Chondrocyte (in vitro differentiated cells): ENCODE measurements around the gene OR2AK2. TPM values are rescaled to one million over a fixed set of nuclear protein-coding genes. Genes with fewer than 3 reads are reported as not detected.
"Not testable (repeated sequence)": the region's sequence is repeated elsewhere in the genome, so short reads cannot be mapped to it uniquely, and the experiment has no call there.

Experiments used
- DNase-seq: peaks from one replicate; pipeline ENCODE4 v3.0.0; 2021; ENCODE audit warnings: mixed read lengths, low spot score
- H3K27ac Mint-ChIP-seq: one replicate; pipeline ENCODE4 v1.8.0; 2021; ENCODE audit warnings: mild to moderate bottlenecking, moderate library complexity, mixed read lengths; ENCODE audit not compliant: unreplicated experiment
- H3K27me3 Mint-ChIP-seq: 2 replicates; pipeline ENCODE4 v1.8.0; 2021; ENCODE audit warnings: low read depth, mixed read lengths
- H3K36me3 Mint-ChIP-seq: 2 replicates; pipeline ENCODE4 v1.8.0; 2021; ENCODE audit warnings: low read depth, mixed read lengths
- H3K4me1 Mint-ChIP-seq: 2 replicates; pipeline ENCODE4 v1.8.0; 2021; ENCODE audit warnings: low read depth, mild to moderate bottlenecking, mixed read lengths
- H3K4me3 Mint-ChIP-seq: one replicate; pipeline ENCODE4 v1.8.0; 2021; ENCODE audit warnings: mild to moderate bottlenecking, moderate library complexity, mixed read lengths; ENCODE audit not compliant: unreplicated experiment
- H3K9me3 Mint-ChIP-seq: 2 replicates; pipeline ENCODE4 v1.8.0; 2021; ENCODE audit warnings: low read depth, mixed read lengths
- total RNA-seq: library from RNA; stranded (reverse); gene quantifications from 3 replicates; pipeline ENCODE4 v1.2.1, GENCODE V29; 2021
- TF ChIP-seq, protein P1 (sequence below): fragments of 200-600 bp; sonication (generic); IDR thresholded peaks from 2 replicates; pipeline ENCODE4 v1.5.0; 2021; ENCODE audit warnings: antibody characterized with exemption, mild to moderate bottlenecking, moderate library complexity

OR2AK2 gene
- total RNA-seq, 1 donor from 2014 or later = not detected

DNA sequence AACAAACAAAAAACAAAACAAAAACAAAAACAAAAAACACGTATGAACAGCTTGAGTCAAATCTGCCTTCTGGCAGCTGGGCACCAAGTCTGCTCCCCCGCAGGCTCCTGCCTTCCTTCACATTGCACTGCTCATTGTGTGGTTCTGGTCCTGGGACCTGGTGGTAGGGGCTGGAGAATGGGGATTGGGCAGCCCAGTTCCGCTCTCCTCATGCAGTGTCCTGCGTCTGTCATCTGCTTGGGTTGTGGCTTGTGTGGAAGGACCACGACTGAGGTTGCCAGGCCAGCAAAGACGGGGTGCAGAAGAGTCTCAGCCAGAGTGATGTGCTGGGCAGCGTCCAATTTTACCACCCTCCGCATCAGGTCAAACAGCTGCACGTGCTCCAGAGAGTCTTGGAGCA lies 29.3 kb upstream of the OR2AK2 start:
- TF ChIP-seq, protein P1, sequence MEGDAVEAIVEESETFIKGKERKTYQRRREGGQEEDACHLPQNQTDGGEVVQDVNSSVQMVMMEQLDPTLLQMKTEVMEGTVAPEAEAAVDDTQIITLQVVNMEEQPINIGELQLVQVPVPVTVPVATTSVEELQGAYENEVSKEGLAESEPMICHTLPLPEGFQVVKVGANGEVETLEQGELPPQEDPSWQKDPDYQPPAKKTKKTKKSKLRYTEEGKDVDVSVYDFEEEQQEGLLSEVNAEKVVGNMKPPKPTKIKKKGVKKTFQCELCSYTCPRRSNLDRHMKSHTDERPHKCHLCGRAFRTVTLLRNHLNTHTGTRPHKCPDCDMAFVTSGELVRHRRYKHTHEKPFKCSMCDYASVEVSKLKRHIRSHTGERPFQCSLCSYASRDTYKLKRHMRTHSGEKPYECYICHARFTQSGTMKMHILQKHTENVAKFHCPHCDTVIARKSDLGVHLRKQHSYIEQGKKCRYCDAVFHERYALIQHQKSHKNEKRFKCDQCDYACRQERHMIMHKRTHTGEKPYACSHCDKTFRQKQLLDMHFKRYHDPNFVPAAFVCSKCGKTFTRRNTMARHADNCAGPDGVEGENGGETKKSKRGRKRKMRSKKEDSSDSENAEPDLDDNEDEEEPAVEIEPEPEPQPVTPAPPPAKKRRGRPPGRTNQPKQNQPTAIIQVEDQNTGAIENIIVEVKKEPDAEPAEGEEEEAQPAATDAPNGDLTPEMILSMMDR = no peak
- Mint-ChIP-seq H3K4me1 (no peaks in the 10 kb centered on the region), H3K27me3 (peaks cover 2% of the 10 kb centered on the region), H3K4me3 (no peak overlapping the region), H3K9me3 (peaks cover 13% of the 10 kb centered on the region), H3K36me3 (no peaks in the 10 kb centered on the region), H3K27ac (no peak overlapping the region)
- DNase-seq = no peak

DNA sequence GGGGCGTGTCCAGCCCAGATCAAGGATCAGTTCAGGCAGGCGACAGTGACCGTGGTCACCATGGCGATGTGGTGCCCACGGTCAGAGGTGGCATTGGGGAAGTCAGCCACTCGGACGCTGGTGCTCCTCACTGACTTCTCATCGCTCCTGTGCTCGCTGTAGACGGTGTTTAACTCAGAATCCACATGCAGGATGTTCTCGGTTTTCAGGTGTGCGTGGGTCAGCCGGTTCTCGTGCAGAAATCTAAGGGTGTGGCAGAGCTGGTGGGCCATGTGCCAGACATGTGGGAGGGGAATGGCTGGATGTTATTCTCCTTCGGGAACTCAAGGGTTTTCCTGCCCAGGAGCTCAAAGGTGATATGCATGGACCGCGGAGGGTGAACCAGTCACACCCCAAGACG lies 28.6 kb upstream of the OR2AK2 start:
- TF ChIP-seq, protein P1 = no peak
- no peaks in the 10 kb centered on the region for H3K4me1 Mint-ChIP-seq
- H3K27ac Mint-ChIP-seq = no peak overlapping the region

DNA sequence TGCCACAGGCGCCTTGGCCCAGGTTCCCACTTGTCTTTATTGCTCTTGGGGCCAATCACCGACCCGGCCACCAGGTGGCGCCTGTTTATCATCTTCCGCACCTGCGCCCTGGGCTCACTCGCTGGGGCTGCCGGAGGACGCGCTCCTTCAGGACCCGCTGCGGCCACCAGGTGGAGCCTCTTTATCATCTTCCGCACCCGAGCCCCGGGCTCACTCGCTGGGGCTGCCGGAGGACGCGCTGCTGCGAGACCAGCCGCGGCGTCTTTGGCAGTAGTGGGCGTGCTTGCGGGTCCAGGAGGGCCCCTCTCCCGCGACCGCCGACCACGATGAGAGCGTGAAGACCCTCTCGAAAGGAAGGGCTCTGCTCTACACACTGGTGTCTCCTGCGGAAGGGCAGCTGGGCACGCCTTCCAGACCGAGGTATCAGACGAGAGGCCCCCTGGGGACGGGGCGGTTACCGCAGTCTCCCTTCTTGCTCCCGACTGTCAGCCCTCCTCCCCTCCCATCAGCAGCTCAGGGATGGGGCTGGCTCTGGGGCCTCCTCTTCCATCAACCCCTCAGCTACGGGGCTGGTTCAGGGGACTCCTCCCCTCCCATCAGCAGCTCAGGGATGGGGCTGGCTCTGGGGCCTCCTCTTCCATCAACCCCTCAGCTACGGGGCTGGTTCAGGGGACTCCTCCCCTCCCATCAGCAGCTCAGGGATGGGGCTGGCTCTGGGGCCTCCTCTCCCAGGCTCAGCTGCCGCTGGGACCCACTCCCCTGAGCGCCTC lies 27.9 kb upstream of the OR2AK2 start:
- not testable (repeated sequence) for H3K4me1 Mint-ChIP-seq

More for the DNA sequence above, 28.6 kb upstream of the OR2AK2 start:
- Mint-ChIP-seq H3K27me3 (peaks cover 2% of the 10 kb centered on the region), H3K4me3 (no peak overlapping the region), H3K9me3 (peaks cover 11% of the 10 kb centered on the region), H3K36me3 (no peaks in the 10 kb centered on the region)
- DNase-seq = peak; percentile 73

DNA sequence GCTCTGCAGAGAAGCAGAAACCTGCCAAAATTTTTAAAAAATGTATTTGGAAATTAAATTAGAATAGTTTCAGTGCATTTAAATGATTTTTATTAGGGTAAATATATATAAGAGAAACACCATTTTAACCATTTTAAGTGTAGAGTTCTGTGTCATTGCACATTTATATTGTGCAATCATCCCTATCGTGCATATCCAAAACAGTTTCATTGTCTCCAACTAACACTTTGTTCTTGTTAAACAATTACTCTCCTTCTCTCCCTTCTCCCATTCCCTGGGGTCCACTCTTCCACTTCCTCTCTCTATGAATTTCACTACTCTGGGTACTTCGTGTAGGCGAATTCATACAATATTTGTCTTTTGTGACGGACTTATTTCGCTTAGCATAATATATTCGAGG lies 22.4 kb upstream of the OR2AK2 start:
- no peak overlapping the region for H3K4me3 Mint-ChIP-seq
- DNase-seq = no peak
- TF ChIP-seq, protein P1 = no peak
- H3K9me3 Mint-ChIP-seq = peaks cover 28% of the 10 kb centered on the region
- no peaks in the 10 kb centered on the region for H3K27me3 Mint-ChIP-seq
- no peaks in the 10 kb centered on the region for H3K4me1 Mint-ChIP-seq
- no peaks in the 10 kb centered on the region for H3K36me3 Mint-ChIP-seq
- H3K27ac Mint-ChIP-seq = no peak overlapping the region

More for the DNA sequence above, 27.9 kb upstream of the OR2AK2 start:
- peak; percentile 89 for DNase-seq
- not testable (repeated sequence) for H3K27ac Mint-ChIP-seq, H3K36me3 Mint-ChIP-seq, H3K9me3 Mint-ChIP-seq, H3K27me3 Mint-ChIP-seq
- H3K4me3 Mint-ChIP-seq = peak overlapping the region; percentile 54
- TF ChIP-seq, protein P1 = peak; percentile 68

DNA sequence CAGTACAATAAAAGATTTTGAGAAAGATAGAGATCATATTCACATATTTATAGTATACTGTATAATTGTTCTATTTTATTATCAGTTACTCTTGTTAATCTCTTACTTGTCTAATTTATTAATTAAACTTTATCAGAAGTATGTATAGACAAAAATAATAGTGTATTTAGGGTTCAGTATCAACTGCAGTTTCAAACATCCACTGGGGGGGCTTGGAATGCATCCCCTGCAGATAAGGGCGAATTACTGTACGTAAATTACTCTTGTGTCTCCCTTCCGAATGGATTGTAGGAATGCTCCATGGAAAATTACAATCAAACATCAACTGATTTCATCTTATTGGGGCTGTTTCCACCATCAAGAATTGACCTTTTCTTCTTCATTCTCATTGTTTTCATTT lies 16.5 kb upstream of the OR2AK2 start, which contains the start of gene OR2L8:
Gene OR2L8 (plus strand): TSS at position 301 of the 400 bp plus-strand sequence. CDS start 0 bp downstream, at position 301.
- DNase-seq = no peak
- no peak within 1 kb of the TSS for H3K27ac Mint-ChIP-seq
- H3K9me3 Mint-ChIP-seq = peaks cover 48% of the 10 kb centered on the region
- H3K4me3 Mint-ChIP-seq = no peak within 1 kb of the TSS
- no peaks in the 10 kb centered on the region for H3K36me3 Mint-ChIP-seq
- no peaks in the 10 kb centered on the region for H3K27me3 Mint-ChIP-seq
- TF ChIP-seq, protein P1 = no peak
- H3K4me1 Mint-ChIP-seq = no peaks in the 10 kb centered on the region
